NOMO-1 treated with dmso at 0.1 percent for 144 hours (cell line): Measurements from ENCODE around the gene FITM2.

Experiments used
- DNase-seq: peaks from one replicate; lab custom pipeline; 2025; ENCODE audit not compliant: unreplicated experiment; lab: John Stamatoyannopoulos, UW

The FITM2 gene

GRCh38 chr20:44284032-44284431 lies 27.0 kb downstream of the FITM2 start:
- no peak for DNase-seq

GRCh38 chr20:44282192-44282591 lies 28.8 kb downstream of the FITM2 start:
- no peak for DNase-seq

GRCh38 chr20:44280387-44280786 lies 30.6 kb downstream of the FITM2 start:
- no peak for DNase-seq

GRCh38 chr20:44279228-44279627 lies 31.8 kb downstream of the FITM2 start:
- no peak for DNase-seq

- DNase-seq: no peak
These were observed 36.5 kb downstream of the FITM2 start for GRCh38 chr20:44274303-44275017.

- DNase-seq: no peak
These were observed 37.5 kb downstream of the FITM2 start for GRCh38 chr20:44273231-44274215.

- DNase-seq: no peak
These were observed 38.9 kb downstream of the FITM2 start for GRCh38 chr20:44271915-44272663.

GRCh38 chr20:44268802-44269201 lies 42.2 kb downstream of the FITM2 start:
- no peak for DNase-seq

- no peak for DNase-seq
These were observed 46.7 kb downstream of the FITM2 start for GRCh38 chr20:44264287-44264686.

GRCh38 chr20:44258226-44258890 lies 52.6 kb downstream of the FITM2 start:
- DNase-seq: no peak

- DNase-seq: no peak
These were observed 54.0 kb downstream of the FITM2 start for GRCh38 chr20:44256961-44257360.

- DNase-seq: no peak
These were observed 55.1 kb downstream of the FITM2 start for GRCh38 chr20:44255942-44256341.

- DNase-seq: no peak
These were observed 56.9 kb downstream of the FITM2 start for GRCh38 chr20:44254073-44254472.

GRCh38 chr20:44253528-44253927 lies 57.5 kb downstream of the FITM2 start:
- DNase-seq: no peak
